HUES48 (cell line): ENCODE results near the gene CNST.
"Not testable (repeated sequence)": the region's sequence is repeated elsewhere in the genome, so short reads cannot be mapped to it uniquely, and the experiment has no call there.

Experiments used
- H3K27ac ChIP-seq: one replicate; pipeline ENCODE4 v1.7.0; 2013; ENCODE audit warnings: low read depth, low read length, inconsistent platforms
- H3K27me3 ChIP-seq: 2 replicates; pipeline ENCODE4 v1.6.1; 2013; ENCODE audit warnings: mild to moderate bottlenecking, low read length; ENCODE audit not compliant: control insufficient read depth, insufficient read depth
- H3K36me3 ChIP-seq: 2 replicates; pipeline ENCODE4 v1.6.1; 2013; ENCODE audit warnings: low read length; ENCODE audit not compliant: control insufficient read depth, insufficient read depth
- H3K4me1 ChIP-seq: 2 replicates; pipeline ENCODE4 v1.6.1; 2013; ENCODE audit warnings: mild to moderate bottlenecking, low read length; ENCODE audit not compliant: control insufficient read depth, insufficient read depth
- H3K4me3 ChIP-seq: 2 replicates; pipeline ENCODE4 v1.5.1; 2013; ENCODE audit warnings: mild to moderate bottlenecking, low read depth, low read length
- H3K9ac ChIP-seq: 2 replicates; pipeline ENCODE4 v1.6.1; 2013; ENCODE audit warnings: mild to moderate bottlenecking, low read depth, low read length, moderate library complexity
- H3K9me3 ChIP-seq: 2 replicates; pipeline ENCODE4 v1.6.1; 2013; ENCODE audit warnings: low read length; ENCODE audit not compliant: control insufficient read depth, insufficient read depth

Gene CNST

DNA sequence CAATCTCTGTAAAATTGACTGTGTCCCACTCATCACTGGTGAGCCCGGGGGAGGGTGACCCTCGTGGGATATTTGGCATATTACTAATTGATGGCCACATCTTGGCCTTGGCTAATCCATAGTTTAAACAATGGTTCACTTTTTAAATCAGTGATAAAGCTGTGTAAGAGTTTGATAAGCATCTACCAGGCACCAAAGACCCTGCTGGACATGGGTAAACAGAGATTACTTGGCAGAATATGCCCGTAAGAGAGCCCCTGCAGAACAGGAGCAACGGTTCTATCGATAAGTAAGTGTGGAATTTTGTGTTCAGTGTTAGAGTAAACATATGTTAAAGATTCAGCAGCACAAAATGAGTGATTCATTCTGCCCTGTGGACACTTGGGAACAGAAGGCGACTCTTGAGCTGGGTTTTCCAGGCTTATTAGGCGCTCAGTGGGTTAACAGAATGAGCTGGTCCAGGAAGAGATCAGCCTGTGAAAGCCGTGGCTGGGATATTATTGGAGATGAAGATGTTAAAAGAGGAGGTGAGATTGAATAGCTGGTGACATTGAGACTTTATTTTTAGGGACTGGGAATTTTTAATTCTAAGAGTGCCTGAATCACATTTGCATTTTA is 55.9 kb downstream of the CNST start:
- Histone ChIP-seq H3K9me3 (no peaks in the 10 kb centered on the region), H3K9ac (no peak overlapping the region), H3K27ac (no peak overlapping the region), H3K36me3 (peaks cover 12% of the 10 kb centered on the region; the same call in 1 of the 2 replicates), H3K27me3 (no peaks in the 10 kb centered on the region), H3K4me1 (peaks cover 12% of the 10 kb centered on the region), H3K4me3 (no peak overlapping the region)

DNA sequence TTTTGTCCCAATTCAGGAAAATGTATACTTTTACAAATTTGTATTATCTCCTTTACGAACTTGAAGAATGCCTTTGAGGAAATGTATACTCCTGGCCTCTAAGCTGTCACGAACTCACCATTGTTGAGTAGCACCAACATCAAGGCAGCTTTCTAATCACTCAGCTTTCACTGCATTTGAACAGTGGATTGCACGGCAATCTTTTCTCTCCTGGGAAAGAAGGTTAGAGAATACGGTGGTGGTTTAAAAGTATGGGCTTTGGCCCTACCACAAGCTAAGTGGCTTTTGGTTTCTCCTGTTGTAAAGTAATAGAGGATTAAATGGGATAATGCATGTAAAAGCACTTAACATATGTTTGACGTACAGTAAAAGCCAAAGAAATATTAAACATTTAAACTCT is 57.8 kb downstream of the CNST start:
- H3K27ac ChIP-seq = no peak overlapping the region
- no peaks in the 10 kb centered on the region for H3K9me3 ChIP-seq
- H3K4me3 ChIP-seq = no peak overlapping the region
- H3K9ac ChIP-seq = no peak overlapping the region
- peaks cover 12% of the 10 kb centered on the region; the same call in 1 of the 2 replicates for H3K36me3 ChIP-seq
- no peaks in the 10 kb centered on the region for H3K4me1 ChIP-seq
- no peaks in the 10 kb centered on the region for H3K27me3 ChIP-seq

DNA sequence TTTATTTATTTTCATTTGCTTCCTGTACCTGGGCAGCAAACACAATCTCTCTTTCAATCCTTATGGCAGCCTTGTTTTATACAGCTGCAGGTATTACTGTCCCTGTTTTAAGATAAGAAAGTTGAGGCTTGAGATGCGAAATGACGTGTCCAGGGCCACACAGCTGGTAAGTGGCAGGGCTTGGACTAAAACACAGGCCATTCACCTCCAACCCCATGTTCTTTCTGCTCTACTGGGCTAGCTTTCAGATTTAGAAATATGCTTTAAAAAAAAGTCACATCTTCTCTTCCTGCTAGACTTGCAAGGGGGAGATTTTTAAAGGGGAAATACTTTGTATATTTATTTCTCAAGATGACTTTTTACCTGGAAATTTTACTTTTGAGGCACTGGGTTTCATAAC is 62.8 kb downstream of the CNST start:
- no peaks in the 10 kb centered on the region for H3K9me3 ChIP-seq
- peaks cover 9% of the 10 kb centered on the region for H3K36me3 ChIP-seq
- H3K27me3 ChIP-seq = no peaks in the 10 kb centered on the region
- H3K4me1 ChIP-seq = peaks cover 3% of the 10 kb centered on the region; the same call in 1 of the 2 replicates
- H3K27ac ChIP-seq = no peak overlapping the region
- H3K4me3 ChIP-seq = no peak overlapping the region
- H3K9ac ChIP-seq = no peak overlapping the region

DNA sequence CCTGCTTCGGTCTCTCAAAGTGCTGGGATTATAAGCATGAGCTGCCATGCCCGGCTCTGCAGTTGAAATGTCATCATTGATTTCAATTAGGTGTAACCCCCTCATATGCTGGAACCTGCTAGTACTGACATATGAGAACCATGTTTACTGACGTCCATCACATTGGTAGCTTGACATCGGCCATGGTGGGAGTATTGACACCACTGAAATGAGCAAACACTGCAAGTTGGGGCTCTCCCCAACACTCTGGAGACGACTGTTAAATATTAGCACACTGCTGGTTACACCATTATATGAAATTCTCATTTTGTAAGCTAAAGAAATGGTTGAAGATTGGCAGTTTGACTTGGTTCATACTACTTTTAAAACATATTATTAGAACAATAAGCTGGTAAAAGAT is 63.7 kb downstream of the CNST start:
- H3K9ac ChIP-seq = no peak overlapping the region
- H3K4me1 ChIP-seq = peaks cover 3% of the 10 kb centered on the region; the same call in 1 of the 2 replicates
- no peaks in the 10 kb centered on the region for H3K27me3 ChIP-seq
- H3K9me3 ChIP-seq = no peaks in the 10 kb centered on the region
- no peak overlapping the region for H3K4me3 ChIP-seq
- H3K27ac ChIP-seq = no peak overlapping the region
- H3K36me3 ChIP-seq = peaks cover 15% of the 10 kb centered on the region

DNA sequence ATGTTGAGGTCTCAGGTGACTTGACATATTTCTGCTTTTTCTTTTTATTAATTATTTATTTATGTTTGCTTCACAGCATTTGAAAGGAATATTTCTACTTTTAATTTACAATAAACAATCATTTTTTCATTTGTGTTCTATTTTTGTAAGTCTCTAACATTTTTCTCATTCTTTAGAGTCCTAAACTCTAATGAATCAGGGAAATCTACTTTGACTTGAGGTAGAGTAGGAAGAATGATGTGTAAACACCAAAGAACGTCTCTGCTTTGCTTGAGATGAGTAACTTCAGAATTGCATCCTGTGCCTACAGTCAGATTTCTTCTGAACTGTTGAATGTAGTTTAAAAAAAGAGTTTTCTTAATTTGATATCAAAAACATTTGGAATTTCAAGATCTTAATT is 65.2 kb downstream of the CNST start:
- H3K9ac ChIP-seq = no peak overlapping the region
- no peaks in the 10 kb centered on the region for H3K9me3 ChIP-seq
- H3K4me1 ChIP-seq = peaks cover 3% of the 10 kb centered on the region; the same call in 1 of the 2 replicates
- no peaks in the 10 kb centered on the region for H3K27me3 ChIP-seq
- no peak overlapping the region for H3K27ac ChIP-seq
- no peak overlapping the region for H3K4me3 ChIP-seq
- peaks cover 15% of the 10 kb centered on the region for H3K36me3 ChIP-seq

DNA sequence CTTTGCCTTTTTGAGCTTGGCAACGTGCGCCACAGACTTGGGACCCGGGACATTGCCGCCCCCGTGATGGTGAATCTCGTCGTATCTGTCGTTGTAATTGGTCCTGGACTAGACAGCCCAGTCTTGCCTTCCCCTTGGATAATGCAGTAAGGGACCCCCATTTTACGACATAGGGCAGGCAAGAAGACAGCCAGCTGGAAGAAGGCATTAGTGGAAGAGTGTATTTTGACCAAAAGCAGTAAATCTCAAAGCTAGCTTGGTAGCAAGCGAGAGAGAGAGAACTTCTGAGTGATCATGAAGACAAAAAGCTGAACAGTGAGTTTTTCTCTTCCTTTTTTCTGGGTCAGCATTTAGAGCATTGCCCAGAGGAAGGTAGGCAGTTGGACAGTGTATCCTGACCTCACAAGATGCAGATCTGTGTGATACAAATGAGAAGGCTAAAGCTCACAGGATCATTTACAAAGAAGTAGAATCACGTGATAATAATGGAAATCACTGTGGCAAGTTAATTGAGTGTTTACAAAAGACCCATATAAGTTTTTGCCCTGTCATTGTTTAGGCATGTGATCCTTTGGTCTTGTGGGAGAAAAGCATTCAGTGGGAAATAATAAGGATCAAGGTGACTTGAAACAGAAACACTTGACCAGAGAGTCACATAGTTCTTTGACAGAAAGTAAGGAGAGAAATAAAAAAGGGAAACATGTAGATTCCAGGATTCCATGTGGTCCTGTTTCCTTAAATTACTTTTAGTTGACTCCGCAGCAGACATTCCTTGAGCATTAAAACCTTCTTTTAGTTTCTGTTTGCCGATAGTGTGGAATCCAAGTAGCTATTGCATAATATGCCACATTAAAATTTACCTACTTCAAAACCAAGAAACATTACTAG is 66.3 kb downstream of the CNST start:
- Histone ChIP-seq H3K27me3 (no peaks in the 10 kb centered on the region), H3K36me3 (peaks cover 18% of the 10 kb centered on the region), H3K9me3 (no peaks in the 10 kb centered on the region), H3K4me3 (no peak overlapping the region), H3K9ac (no peak overlapping the region), H3K4me1 (peaks cover 3% of the 10 kb centered on the region; the same call in 1 of the 2 replicates), H3K27ac (no peak overlapping the region)

DNA sequence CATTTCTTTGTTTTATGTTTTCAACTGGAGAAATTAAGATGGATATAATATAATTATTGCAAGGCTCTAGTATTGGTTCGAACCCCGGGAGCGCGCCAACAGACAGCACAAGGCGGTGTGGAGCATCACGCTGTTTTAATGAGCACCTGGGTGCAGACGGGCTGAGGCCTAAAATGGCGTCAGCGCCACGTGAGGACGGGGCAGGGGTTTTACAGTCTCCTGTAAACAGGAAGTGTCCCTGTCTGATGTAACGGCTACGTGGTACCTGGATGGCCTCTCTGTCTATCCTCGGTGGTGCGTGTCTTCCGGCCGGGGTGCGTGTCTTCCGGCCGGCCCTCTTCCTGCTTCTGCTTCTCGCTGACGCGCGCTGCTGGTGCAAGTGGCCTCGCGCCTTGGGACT is 68.4 kb downstream of the CNST start:
- not testable (repeated sequence) for H3K4me1 ChIP-seq, H3K9ac ChIP-seq, H3K27me3 ChIP-seq, H3K9me3 ChIP-seq, H3K4me3 ChIP-seq, H3K27ac ChIP-seq
- peaks cover 20% of the 10 kb centered on the region for H3K36me3 ChIP-seq

DNA sequence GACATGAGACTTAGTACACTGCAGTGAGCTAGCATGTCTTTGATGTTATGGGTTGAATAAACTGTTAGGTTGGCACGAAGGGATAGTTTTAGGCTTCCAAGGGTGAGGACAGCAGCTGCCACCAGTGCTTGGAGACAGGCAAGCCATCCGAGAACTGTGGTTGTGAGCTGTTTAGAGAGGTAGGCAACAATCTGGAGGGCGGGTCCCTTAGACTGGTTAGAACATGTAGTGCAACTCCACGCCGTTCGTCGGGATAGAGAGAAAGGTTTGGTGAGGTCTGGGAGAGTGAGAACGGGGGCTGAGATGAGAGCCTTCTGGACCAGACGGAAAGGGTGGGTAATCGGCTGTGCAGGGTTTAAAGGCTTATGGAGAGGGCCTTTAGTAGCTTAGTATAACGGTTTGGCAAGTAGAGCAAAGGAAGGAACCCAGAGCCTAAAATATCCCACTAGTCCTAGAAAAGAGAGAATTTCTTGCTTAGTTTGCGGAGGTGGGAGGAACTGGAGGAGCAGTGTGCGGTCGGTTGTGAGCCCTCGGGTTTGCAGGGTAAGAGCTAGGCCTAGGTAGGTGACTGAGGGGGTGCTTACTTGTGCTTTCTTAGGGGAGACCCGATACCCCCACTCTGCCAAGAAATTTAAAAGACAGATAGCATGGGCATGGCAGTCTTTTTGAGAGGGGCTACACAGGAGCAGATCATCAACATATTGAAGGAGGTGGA is 72.8 kb downstream of the CNST start:
- Histone ChIP-seq H3K36me3 (peaks cover 23% of the 10 kb centered on the region), H3K9ac (no peak overlapping the region), H3K4me3 (no peak overlapping the region), H3K4me1 (no peaks in the 10 kb centered on the region), H3K27me3 (no peaks in the 10 kb centered on the region), H3K27ac (no peak overlapping the region), H3K9me3 (no peaks in the 10 kb centered on the region)

DNA sequence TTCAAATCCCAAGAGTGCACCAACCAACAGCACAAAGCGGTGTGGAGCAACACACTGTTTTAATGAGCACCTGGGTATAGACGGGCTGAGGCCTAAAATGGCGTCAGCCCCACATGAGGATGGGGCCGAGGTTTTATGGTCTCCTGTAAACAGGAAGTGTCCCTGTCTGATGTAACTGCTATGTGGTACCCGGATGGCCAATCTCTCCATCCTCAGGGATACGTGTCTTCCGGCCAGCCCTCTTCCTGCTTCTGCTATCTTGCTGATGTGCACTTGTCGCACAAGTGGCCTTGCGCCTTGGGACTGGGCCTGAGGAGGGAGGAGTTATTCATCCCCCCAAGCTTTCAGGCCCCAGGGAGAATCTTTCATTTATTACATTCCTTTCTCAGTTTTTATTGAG is 73.5 kb downstream of the CNST start:
- no peaks in the 10 kb centered on the region for H3K9me3 ChIP-seq

DNA sequence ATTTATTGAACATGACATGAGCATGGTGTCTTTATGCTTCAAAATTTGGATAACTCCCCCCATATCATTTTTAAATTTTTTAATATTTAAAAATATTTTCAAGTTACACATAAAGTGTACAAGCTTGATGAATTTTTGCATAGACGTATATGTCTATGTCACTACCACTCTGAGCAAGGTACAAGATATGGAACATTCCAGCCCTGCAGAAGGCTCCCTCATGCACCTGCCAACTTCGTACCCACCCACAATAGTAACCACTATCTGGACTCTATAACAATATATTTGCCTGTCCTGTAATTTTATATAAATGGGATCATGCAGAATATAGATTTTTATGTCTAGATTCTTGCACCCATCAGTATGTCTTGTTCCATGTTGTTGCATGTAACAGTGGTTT is 74.5 kb downstream of the CNST start:
- Histone ChIP-seq H3K27ac (no peak overlapping the region), H3K27me3 (no peaks in the 10 kb centered on the region), H3K36me3 (peaks cover 19% of the 10 kb centered on the region; the same call in 1 of the 2 replicates), H3K4me3 (no peak overlapping the region), H3K4me1 (no peaks in the 10 kb centered on the region), H3K9me3 (no peaks in the 10 kb centered on the region), H3K9ac (no peak overlapping the region)

More for the DNA sequence above, 73.5 kb downstream of the CNST start:
- Histone ChIP-seq H3K9ac (no peak overlapping the region), H3K4me3 (no peak overlapping the region), H3K4me1 (no peaks in the 10 kb centered on the region), H3K27ac (no peak overlapping the region), H3K36me3 (peaks cover 19% of the 10 kb centered on the region; the same call in 1 of the 2 replicates), H3K27me3 (no peaks in the 10 kb centered on the region)

DNA sequence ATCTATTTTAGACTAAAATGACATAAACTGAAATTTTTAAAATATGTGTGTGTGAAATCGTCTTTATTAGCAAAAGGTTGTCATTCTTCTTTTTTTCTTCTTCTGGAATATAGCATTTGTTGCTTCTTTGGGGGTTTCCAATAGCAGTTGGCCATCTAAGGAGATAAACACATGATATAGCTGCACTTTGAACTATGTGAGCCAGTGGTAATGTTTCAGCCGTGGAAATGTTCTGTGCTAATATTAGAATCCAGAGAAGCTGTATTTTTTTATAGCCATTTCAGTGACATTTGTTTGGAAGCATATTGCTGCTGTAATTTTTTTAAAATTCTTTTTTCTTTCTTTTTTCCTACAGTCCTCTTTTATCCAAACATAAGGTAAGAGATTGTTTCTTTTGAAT is 75.1 kb downstream of the CNST start:
- Histone ChIP-seq H3K9me3 (no peaks in the 10 kb centered on the region), H3K4me1 (no peaks in the 10 kb centered on the region)

More for the DNA sequence above, 75.1 kb downstream of the CNST start:
- Histone ChIP-seq H3K4me3 (no peak overlapping the region), H3K36me3 (peaks cover 19% of the 10 kb centered on the region; the same call in 1 of the 2 replicates), H3K27ac (no peak overlapping the region), H3K27me3 (no peaks in the 10 kb centered on the region), H3K9ac (no peak overlapping the region)
